H54 (cell line): ENCODE data around the gene ERC2.

ENCODE experiments used
- DNase-seq: peaks from one replicate; pipeline ENCODE4 v3.0.0; 2011; ENCODE audit warnings: low spot score, mixed read lengths; ENCODE audit not compliant: insufficient read length
- FAIRE-seq: peaks from 3 replicates; lab custom pipeline; 2011; peaks lifted over from hg19 to GRCh38; lab: Jason Lieb, UNC
- POLR2A ChIP-seq: IDR thresholded peaks from 2 replicates; pipeline ENCODE4 v1.6.1; 2011; ENCODE audit warnings: low read depth, mild to moderate bottlenecking, low read length

The ERC2 gene

DNA sequence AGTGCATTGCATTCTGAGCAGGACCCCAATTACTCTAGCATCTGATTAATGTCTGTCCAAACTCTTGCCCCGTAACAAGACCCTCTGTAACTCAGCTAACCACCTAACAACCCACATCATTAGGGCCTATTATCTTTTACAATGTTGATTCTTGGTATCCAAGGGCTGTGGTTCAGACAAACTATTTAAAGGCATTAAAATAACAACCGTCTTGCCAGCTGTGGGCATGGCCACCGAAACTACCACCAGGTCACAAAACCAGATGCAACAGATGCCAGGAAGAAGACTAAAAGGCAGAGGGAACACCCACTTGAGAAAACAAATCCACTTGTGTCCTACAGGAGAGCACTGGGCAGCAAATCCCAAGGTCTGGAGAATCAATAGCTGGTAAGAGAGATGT lies 262.9 kb downstream of the ERC2 start:
- FAIRE-seq = no peak
- no peak for DNase-seq
- no peak for TF ChIP-seq POLR2A

DNA sequence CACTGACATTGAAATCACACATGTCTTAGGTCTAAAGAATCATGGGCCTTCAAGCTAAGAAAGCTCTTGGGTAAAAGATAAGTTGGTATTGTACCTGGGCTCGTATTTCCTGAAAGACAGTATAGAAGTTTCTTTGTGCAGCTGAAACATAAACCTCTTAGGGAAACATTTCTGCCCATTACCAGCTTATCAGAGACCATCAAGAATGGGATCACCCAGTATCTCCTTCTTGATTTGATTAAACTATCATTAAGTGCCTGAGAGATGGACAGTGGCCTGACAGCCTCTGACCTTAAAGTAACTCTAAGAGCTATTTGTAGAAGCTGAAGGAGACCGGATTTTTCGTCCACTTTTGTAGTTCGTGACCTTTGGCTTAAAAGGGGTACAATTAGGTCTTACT lies 265.3 kb downstream of the ERC2 start:
- TF ChIP-seq POLR2A = no peak
- DNase-seq = no peak
- no peak for FAIRE-seq

DNA sequence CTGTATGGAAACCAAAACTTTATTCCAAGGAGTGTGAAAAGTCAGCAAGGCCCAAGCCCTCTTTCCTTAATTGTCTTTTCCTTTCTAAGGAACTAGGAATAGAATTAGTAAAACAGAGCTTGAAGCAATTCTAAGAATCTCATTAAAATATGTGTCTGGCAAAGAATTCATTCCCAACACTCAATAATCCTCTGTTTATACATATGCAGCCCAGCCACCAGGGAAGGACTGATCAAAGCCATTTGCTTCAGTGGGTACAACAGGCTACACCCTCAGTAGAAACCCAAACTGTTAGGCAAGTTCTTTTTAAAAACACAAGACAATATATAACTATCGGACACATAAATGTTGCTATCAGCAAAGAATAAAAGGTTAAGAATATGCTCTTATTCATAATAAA lies 266.9 kb downstream of the ERC2 start:
- FAIRE-seq = no peak
- no peak for TF ChIP-seq POLR2A
- DNase-seq = no peak

DNA sequence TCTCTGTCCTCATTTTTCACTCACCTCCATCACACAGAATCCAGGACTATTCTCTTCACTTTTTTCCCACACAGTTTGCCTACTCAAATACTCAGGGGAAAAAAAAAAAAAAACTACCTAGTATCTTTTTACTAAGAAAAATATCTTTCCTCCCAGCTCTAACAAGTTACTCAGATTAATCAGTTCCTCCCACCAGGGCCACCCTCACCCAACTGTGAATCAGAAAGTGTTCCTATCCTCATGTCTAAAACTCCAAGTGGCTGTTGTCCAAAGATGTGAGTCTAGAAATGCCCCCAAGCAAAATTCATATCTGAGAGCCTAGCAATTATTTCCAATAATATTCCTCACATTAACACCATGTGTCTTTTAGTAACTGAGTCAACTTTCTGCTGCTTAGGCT lies 268.0 kb downstream of the ERC2 start:
- no peak for TF ChIP-seq POLR2A
- DNase-seq (no peak), FAIRE-seq (no peak)

DNA sequence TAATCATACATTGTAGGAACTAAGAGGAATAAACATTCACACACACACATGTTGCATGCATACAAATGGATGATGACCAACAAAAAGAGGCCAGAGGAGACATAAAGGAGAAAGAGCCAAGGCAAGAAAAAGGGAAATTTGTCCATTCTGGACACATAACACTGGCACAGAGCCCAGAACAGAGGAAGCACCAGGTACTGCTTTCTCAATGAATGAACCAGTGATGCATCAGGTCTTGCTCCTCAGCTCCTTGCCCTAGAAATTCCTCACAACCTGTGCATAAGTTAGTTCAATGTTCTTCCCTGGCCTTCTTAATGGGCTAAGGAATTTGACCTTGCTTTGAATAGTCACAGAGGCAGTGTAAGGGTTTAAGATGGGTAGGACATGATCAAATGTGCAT lies 270.3 kb downstream of the ERC2 start:
- FAIRE-seq = no peak
- no peak for DNase-seq
- no peak for TF ChIP-seq POLR2A

DNA sequence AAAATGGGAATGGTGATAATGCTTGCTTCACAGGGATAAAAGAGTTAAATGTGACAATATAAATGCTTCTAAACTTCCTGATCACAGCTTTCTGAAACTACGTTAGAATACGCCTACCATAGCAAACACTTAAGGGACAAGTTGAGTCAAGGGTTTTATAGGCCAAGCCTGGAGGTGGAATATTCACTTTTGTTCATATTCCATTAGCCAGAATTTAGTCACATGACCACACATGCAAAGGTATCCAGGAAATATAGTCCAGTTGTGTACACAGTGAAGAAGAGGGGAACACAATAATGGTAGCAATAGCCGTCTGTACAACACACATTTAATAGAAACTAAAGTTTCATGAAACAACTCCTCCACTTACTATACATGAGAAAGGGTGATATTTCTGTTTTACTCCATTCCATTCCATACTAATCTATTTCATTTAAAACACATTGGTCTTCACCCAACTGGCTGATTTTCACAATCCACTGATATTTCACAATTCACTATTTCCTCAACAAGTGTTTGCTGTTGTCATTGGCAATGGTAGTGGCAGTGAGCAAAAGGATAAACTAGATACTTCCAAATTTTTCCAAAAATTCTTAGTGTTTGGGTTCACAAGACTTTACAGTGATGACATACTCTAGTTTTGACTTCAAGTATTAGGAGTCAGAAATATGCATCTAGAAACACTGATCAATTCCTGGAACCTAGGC lies 270.9 kb downstream of the ERC2 start:
- TF ChIP-seq POLR2A = no peak
- no peak for DNase-seq
- no peak for FAIRE-seq

DNA sequence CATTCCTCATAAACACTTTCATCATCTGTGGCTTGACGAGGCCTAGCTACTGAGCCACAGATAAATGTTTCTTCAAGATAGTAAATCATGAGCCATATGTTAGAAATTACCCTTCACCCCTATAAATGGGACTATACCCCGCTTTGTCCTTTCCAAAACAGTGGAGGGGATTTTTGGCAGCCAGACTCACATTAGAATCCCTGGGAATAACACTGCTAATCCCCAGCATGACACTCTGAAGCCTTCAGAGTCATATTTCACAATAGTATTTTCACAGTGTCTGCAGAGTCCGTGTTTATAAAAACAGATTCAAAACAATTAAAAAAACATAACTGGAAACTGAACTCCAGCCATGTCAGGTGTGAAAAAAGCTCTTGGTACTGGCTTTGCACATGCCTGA lies 271.6 kb downstream of the ERC2 start:
- no peak for DNase-seq
- FAIRE-seq = no peak
- no peak for TF ChIP-seq POLR2A

DNA sequence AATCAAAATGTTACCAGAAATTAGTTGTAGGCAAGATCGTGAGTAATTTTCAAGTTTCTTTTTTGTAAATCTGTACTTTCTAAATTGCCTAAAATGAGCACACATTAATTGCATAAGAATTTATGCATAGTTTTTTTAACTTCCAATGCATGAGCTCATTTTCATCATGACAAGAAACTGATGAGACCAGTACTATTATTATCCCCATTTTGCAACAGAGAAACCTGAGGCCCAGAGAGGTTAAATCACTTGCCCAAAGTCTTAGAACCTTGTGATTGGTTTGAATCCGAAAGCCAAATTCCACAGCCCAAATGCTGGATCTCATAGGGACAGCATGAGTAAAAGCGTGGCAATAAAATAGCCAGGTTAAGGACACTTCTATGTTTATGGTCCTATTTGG lies 274.7 kb downstream of the ERC2 start:
- no peak for DNase-seq
- no peak for FAIRE-seq
- no peak for TF ChIP-seq POLR2A

DNA sequence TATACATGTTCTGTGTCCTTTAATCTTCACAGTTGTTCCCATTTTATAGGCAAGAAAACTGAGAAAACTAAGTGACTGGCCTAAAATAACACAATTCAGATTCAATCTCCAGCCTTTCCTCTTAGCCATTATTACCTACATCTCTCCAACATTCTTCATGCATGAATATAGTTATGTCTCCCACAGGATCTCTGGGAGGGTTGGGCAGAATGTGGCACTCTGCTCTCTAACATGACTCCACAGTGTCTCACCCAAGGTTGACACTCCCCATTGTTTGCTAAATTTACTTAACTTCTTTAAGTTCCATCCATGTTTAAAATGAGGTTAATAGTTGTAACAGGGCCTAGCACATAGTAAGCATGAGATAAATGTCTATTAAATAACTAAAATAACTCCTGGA lies 276.3 kb downstream of the ERC2 start:
- DNase-seq (no peak), FAIRE-seq (no peak)
- no peak for TF ChIP-seq POLR2A

DNA sequence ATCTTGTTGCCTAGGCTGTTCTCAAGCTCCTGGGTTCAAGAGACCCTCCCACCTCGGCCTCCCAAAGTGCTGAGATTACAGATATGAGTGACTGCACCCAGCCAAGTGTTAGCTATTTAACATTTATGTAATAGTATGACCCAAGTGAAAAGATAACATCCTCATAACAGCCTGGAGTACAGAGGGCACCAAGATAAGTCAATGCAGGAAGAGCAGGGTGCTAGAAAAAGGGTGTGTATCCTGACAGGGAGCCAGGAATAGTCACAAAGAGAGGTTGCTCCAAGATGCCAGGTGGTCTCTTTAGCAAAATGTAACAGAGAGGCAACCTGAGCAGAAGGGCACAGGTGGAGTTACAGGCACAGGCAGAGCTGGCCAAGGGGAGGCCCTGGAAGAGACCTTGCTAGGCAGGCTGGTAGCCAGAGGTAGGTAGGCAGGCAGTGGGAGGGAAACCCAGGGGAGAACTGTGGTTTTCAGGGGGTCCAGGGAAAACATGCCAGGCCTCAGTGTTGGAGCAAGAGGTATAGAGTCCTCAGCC lies 277.4 kb downstream of the ERC2 start:
- no peak for TF ChIP-seq POLR2A
- FAIRE-seq (no peak), DNase-seq (no peak)

DNA sequence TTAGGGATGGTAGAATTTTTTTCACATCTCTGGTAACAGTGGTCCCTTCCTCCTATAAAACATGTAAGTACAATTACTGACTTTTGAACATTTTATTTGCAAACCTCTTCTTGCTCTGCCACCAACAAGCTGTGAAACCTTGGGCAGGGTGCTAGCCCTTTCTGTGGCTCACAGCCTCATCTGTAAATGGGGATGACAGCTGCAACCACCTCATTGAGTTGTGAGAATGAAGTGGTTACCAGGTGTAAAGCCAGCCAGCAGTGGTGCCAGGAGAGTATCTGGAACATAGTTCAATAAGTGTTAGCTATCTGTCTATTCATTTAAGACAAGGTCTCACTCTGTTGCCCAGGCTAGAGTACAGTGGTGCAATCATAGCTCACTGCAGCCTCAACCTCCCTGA lies 278.1 kb downstream of the ERC2 start:
- TF ChIP-seq POLR2A = no peak
- FAIRE-seq (no peak), DNase-seq (no peak)

DNA sequence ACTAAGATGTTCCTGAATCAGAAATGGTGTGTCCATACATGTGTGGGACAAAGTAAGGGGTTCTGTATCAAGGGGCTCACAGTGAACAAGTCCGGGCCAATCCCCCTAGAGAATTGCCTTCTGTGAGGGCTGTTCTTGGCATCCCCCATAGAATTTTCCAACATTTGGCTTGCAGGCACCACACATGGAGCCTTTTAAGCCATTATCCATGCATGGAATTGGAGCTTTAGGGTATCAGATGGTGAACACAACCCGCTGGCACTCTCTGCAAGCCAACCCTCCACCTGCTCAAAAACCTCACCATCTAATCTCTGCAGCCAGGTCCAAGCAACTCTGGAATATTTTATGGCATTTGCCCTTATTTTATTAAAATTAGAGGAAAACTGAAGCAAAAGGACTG lies 278.7 kb downstream of the ERC2 start:
- FAIRE-seq = no peak
- TF ChIP-seq POLR2A = no peak
- DNase-seq = no peak

DNA sequence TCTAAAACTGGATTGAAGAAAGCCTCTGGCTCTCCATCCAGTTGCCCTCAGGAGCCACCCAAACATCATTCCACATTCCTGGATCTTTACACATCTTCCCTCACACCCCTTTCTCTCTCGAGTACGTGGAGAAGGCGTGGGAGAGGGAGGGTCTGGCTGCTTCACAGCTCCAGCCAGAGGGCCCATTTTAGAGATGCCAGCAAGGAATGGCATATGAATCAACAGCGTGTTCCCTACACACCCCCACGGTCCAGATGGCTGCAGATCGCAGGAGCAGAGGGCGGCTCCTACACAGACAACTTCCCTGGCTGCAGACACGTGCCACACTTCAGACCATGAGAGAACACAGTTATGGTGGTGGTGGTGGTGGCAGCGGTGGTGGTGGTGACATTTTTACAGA lies 280.1 kb downstream of the ERC2 start:
- FAIRE-seq (no peak), DNase-seq (no peak)
- no peak for TF ChIP-seq POLR2A

DNA sequence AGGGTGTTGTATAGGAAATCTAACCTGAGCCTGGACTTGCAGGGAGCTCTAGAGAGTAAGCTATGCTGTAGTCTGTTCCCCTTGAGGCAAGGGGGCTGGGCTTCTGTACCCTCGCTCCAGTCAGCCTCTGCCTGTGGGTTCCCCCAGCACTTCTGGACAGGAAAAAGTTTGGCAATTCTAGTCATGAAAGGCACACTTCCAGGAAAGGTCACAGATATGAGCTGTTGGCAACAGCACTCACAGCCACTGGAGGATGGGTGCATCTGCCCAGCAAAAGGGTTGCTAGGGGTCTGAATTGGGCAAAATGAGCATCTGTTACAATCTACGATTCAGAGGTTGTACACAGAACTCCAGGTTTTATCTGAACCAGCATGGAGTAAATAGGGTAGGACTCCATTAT lies 281.2 kb downstream of the ERC2 start:
- TF ChIP-seq POLR2A = no peak
- no peak for DNase-seq
- FAIRE-seq = no peak

DNA sequence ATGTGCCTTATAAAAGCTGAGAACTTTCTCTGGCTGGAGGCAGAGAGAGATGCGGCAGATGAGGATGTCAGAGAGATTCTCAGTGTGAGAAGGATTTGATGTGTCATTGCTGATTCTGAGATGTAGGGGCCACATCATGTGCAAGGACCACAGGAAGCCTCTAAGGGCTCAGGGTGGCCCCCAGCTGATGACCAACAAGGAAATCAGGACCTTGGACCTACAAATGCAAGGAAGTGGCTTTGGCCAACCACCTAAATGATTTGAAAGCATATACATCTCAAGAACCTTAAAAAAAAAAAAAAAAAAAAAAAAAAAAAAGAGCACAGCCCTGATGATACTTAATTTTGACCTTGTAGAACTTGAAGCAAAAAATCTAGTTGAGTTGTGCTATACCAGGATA lies 282.4 kb downstream of the ERC2 start:
- FAIRE-seq (no peak), DNase-seq (no peak)
- no peak for TF ChIP-seq POLR2A
